ENCODE results near the gene RSAD2. TPM values are rescaled to one million over a fixed set of nuclear protein-coding genes. Genes with fewer than 3 reads are reported as not detected.

Gene RSAD2
- total RNA-seq, 1 donor from 2014 or later = 3.3 TPM

GRCh38 chr2:6919901-6920742 is 42.5 kb downstream of the RSAD2 start:
- ATAC-seq = no peak
- intact Hi-C loops (cut with DNase I) = loop anchor here (5.0 kb wide), 3 partner anchors 47 to 107 kb away; partner anchors contain the start of gene CMPK2
- no peak for DNase-seq (ENCODE audit: missing footprints)

DNA sequence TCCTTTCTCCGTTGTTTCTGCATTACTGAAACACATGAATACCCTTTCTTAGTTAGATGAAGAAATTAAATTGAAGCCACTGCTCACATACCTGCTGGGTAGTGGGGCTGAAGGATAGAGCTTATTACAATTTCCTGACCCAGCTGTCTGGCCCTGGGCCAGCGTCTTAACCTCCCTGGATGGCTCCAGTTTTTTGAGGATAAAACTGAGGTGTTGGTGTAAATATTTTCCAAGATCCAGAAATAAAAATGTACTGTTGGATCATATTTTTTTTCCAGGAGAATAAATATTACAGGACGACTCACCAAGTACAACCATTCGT is 43.1 kb downstream of the RSAD2 start:
- DNase-seq (ENCODE audit: missing footprints) (no peak), ATAC-seq (no peak)
- intact Hi-C loops (cut with DNase I) = loop anchor here (5.0 kb wide), 1 partner anchor 47 kb away; no protein-coding TSS in a partner anchor

- peak; percentile 56 for ATAC-seq
- intact Hi-C loops (cut with DNase I) = loop anchor here (5.0 kb wide), 1 partner anchor 46 kb away; no protein-coding TSS in a partner anchor
These were observed 43.8 kb downstream of the RSAD2 start for GRCh38 chr2:6921321-6921922.

DNA sequence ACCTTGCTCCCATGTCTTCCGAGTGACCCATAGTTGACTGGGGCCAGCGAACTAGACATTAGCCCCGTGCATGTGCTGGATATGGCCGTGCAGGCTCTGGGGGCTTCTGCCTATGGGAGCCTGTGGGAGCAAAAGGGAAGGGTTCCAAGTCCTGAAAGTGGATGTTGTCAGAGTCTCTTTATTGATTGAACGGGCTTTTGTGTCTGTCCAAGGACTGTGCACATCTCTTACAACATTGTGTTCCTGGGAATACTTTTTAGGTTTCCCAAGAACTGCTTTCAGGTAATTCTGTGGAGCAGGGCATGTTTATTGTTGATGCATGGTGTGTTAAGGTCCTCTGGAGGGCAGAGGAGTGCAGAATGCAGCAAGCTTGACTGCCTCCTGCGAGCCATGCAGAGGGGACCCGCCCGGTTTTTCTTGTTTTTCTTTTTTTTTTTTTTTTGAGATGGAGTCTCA is 44.7 kb downstream of the RSAD2 start:
- DNase-seq (ENCODE audit: missing footprints) = no peak
- ATAC-seq = no peak
- intact Hi-C loops (cut with DNase I) = loop anchor here (5.0 kb wide), 1 partner anchor 45 kb away; no protein-coding TSS in a partner anchor

More at GRCh38 chr2:6921321-6921922, 43.8 kb downstream of the RSAD2 start:
- no peak for DNase-seq (ENCODE audit: missing footprints)

DNA sequence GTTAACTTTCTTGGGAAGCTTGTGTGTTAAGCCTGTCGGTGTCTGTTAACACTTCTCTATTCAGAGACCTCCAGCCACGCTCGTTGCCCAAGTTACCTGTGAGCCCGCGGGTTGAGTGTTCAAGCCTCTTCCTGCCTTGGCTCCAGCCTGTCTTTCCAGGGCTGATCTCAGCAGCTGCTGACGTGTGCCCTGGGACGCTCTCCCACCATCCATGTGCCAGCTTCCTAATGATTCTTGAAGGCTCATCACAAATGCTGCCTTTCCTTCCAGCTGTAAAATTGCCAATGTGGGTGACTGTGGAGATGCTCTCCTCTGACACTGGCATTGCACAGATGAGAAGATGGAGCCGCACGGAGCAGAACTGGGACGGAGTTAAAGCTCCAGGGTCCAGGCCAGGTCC is 45.7 kb downstream of the RSAD2 start:
- no peak for DNase-seq (ENCODE audit: missing footprints)
- no peak for ATAC-seq
- intact Hi-C loops (cut with DNase I) = loop anchor here (5.0 kb wide), 1 partner anchor 44 kb away; no protein-coding TSS in a partner anchor

GRCh38 chr2:6924101-6924923 is 46.7 kb downstream of the RSAD2 start:
- ATAC-seq (no peak), DNase-seq (ENCODE audit: missing footprints) (no peak)
- intact Hi-C loops (cut with DNase I) = loop anchor here (5.0 kb wide), 1 partner anchor 43 kb away; no protein-coding TSS in a partner anchor

DNA sequence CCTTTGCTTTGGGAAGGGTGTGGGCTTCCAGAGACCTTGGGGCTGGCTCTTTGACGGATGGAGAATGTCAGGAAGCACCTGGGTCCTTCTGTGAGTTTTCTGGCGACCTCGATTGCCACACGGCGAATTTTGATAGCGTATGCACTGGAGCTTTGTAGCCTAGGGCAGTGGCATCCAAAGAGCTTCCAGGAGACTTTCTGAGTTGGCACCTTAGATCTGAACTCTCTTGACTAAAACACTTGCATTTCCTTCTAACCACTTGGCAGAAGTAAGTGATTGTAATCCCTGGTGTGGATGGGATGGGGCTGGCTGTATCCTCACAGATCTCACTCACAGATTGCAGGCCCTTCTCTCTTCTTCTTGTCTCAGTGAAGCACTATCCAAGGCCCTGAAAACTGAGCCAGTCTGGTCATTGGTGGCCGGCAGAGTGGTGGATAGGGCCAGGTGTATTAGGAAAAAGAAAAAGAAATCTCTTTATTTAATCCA is 47.4 kb downstream of the RSAD2 start:
- intact Hi-C loops (cut with DNase I) = loop anchor here (5.0 kb wide), 1 partner anchor 42 kb away; no protein-coding TSS in a partner anchor
- DNase-seq (ENCODE audit: missing footprints) (no peak), ATAC-seq (no peak)

DNA sequence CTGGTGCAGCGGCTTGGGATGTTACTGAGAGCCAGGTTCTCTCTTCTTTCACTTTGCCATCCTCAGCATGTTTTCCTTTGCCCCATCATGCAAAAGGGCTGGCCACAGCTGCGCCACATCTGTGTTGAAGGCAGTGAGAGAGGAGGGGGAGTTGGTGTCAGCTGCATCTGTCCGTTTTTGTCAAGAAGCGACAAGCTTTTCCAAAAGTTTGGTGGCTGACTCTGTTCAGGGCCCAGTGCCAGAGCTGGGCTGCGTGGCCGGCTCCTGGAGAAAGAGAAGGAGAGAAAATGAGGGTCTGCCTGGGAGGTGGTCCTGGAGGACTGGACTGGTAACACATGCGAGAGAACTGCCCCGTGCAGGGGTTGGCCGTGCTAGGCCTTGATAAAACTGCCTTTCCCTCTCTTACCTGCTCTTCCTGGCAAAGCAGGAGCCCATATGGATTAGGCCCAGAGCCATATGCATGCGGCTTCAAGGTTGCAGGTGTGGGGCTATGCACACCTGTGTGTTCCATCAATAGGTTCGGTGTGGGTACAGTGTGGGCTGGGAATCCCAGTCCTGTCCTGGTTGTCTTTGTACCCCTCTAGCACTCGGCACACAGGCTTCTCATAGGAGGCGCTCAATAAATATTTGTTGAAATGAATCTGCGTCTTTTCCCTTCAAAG is 48.6 kb downstream of the RSAD2 start:
- intact Hi-C loops (cut with DNase I) = no loop called here
- ATAC-seq = no peak
- DNase-seq (ENCODE audit: missing footprints) = no peak

GRCh38 chr2:6927186-6927585 is 49.6 kb downstream of the RSAD2 start:
- ATAC-seq = peak; percentile 81
- intact Hi-C loops (cut with DNase I) = no loop called here

DNA sequence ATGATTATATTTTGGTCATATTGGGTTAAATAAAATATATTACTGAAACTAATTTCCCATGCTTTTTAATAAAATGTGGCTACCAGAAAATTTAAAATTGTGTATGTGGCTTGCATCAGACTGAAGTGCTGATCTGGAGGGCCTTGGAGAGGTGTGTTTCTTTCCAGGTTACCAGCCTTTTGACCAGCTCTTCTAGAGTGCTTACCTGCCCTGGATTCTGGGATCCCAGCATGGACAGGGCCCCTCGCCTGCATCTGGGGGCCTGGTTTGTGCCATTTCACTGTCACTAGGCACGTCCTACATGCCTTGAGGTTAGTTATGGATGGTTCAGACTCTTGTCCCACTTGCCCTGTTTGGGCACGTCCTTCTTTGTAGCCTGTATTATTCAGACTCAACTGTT is 50.2 kb downstream of the RSAD2 start:
- intact Hi-C loops (cut with DNase I) = no loop called here
- DNase-seq (ENCODE audit: missing footprints) = no peak
- no peak for ATAC-seq

More at GRCh38 chr2:6927186-6927585, 49.6 kb downstream of the RSAD2 start:
- no peak for DNase-seq (ENCODE audit: missing footprints)

DNA sequence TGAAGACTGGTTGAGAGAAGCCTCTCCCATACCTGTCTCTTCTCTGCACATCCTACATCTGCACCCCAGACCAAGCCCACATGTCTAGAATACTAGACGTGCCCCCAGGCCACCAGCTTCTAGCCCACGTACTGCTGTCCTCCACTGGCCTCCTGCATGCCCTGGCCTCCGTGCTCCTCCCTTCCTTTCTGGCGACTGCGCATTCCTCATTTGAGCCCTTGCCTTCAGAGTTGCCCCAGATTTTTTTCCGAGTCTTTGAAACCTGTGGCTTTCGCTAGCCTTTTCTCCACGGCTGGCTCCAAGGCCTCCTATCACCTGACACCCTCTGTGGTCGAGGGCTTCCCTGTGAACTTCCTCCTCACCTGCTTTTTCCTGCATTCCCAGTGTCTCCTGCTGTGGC is 50.9 kb downstream of the RSAD2 start:
- intact Hi-C loops (cut with DNase I) = no loop called here
- ATAC-seq = no peak
- DNase-seq (ENCODE audit: missing footprints) = no peak

- DNase-seq (ENCODE audit: missing footprints) = no peak
- intact Hi-C loops (cut with DNase I) = no loop called here
- no peak for ATAC-seq
These were observed 51.7 kb downstream of the RSAD2 start for GRCh38 chr2:6929196-6929819.

DNA sequence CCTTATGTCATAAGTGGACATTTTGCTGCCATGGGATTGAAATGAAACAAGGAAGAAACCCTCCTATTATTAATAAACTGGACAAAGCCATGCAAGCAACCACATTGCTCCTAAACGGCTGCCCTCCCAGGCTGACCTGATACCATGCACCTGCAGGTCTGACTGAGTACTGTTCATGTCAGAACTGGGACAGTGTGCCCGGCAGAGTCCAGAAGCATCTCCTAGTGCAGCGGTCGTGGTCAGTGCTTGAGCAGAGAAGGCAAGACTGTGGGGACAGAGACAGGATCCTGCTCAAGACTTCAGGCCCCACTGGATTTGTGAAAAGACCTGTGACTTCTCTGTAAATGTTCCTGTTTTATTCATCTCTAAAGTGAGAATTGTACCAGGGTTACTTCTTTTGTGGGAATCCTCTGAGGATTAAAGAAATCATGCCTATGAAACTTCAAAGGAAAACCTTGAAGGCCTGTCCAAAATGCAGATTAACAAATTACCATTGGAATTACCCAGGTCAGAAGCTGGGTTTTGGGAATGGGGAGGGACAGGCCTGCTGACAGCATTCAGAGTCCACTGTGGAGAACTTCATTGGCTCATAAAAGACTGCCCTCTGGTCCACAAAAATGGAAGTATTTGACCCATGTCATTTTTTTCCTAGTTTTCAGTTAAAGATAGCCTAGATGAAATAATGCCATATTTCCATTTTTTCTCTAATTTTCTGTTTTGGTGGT is 53.5 kb downstream of the RSAD2 start:
- ATAC-seq (no peak), DNase-seq (ENCODE audit: missing footprints) (no peak)
- intact Hi-C loops (cut with DNase I) = no loop called here

- no peak for DNase-seq (ENCODE audit: missing footprints)
- intact Hi-C loops (cut with DNase I) = no loop called here
- no peak for ATAC-seq
These were observed 54.2 kb downstream of the RSAD2 start for GRCh38 chr2:6931753-6932152.

DNA sequence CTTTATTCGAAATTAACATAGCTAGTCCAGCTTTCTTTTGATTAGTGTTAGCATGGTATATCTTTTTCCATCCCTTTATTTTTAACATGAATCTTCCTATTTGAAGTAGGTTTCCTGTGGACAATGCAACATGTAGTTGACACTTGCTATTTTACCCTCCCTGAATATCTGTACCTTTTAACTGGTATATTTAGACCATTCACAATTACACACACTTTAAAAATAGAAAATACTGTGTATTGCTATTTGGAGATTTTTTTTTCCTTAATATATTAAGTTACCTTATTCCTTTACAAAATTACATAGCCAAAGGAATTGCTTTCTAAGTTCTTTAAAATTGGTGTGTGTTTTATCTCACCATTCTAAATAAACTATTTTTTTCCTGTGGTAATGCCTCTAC is 54.6 kb downstream of the RSAD2 start:
- intact Hi-C loops (cut with DNase I) = no loop called here
- no peak for ATAC-seq
- DNase-seq (ENCODE audit: missing footprints) = no peak

- no peak for DNase-seq (ENCODE audit: missing footprints)
- no peak for ATAC-seq
- intact Hi-C loops (cut with DNase I) = no loop called here
These were observed 55.3 kb downstream of the RSAD2 start for GRCh38 chr2:6932828-6933227.

GRCh38 chr2:6933911-6934310 is 56.3 kb downstream of the RSAD2 start:
- intact Hi-C loops (cut with DNase I) = no loop called here
- ATAC-seq (no peak), DNase-seq (ENCODE audit: missing footprints) (no peak)

Data from Right ventricle myocardium inferior (tissue), 1 donor.